ENCODE measurements around the gene MESP1.

- TF ChIP-seq CTCF (IDR thresholded peaks at IDR 0.05; ENCODE audit: insufficient read depth, low read length, poor library complexity, severe bottlenecking) (no peak), EZH2phosphoT487 (conservative IDR thresholded peaks at IDR 0.05; ENCODE audit: low read length) (no peak)
These were observed 29.6 kb upstream of the MESP1 start for GRCh38 chr15:89780601-89781000.
